D341Med (cell line): ENCODE measurements around the gene STARD10.
"Not testable (repeated sequence)": the region's sequence is repeated elsewhere in the genome, so short reads cannot be mapped to it uniquely, and the experiment has no call there.

Experiments
- DNase-seq: peaks from one replicate; pipeline ENCODE4 v3.0.0; 2012; ENCODE audit warnings: low spot score

STARD10 gene, protein sequence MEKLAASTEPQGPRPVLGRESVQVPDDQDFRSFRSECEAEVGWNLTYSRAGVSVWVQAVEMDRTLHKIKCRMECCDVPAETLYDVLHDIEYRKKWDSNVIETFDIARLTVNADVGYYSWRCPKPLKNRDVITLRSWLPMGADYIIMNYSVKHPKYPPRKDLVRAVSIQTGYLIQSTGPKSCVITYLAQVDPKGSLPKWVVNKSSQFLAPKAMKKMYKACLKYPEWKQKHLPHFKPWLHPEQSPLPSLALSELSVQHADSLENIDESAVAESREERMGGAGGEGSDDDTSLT

DNA sequence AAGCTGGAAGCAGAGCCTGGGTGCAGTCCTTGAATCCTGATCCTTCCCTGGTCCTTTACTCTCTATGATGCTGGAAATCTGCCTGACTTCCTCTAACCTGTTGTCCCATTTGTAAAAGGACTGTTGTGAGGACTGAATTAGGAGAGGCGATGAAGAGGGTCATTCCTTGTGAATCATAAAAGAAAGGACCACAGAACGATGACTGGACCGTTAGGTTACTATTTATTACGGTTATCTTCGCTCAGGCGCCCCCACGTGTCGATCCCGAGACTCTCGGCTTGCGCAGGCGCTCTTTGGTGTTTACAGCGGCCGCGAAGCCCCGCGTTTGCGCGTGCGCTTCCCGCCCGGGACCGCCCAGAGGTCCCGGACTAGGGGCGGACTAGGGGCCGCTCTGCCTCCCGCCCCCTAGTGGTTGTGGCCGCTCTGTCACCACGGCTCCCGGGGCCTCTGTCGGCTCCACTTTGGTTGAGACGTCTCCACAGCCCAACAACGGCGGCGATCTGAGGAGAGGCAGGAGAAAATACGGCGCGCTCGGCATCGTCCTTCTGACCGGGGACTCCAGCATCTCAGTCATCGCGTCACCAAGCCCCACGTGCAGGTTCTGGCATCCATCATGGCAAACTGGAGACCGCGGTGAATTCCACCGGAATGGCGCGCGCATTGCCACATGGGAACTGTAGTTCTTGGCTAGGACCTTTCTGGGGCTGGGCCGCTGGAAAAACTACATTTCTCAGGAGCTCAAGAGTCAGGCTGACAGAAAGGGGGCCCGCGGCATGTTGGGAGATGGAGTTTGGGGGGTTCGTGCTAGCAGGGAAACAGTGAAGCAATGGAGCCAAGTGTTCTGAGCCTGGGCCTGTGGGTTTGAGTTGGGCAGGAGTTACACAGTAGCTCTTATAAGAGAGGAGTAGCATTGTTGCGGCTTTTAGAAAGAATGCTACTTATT lies at the start of gene STARD10:
TSS of gene STARD10 (minus strand) at position 623 of the 943 bp plus-strand sequence. CDS start 12,866 bp downstream, outside the sequence.
- DNase-seq = peak; percentile 99

DNA sequence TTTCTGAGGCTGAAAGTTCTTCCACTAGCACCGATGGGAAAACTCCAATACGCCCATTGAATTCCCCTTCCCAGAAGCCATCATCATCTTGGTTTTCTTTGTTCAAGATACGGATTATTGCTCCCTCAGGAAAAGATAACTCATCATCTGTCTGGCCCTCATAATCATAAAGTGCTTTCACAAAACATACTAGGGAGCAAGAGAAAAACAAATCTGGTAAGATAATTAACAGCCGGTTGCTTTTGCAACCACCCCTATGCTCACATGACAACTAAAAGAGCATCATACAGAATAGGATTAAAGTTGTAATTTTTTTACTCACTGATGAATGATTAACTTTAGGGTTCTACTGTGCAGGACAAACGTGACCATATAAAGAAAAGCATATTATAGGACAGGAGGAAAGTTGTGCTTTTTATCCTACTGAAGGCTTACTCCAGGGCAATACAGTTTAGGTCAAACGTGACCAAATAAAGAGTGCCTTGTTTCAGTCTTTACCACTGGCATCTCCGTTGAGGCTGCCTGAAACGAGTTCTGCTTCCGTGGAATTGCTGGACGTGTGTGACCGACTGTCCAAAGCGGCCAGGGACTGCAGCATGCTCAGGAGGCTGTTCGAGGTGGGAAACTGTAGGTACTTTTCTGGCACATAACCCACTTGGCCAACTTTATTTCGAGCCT lies 48.9 kb upstream of the STARD10 start:
- no peak for DNase-seq

DNA sequence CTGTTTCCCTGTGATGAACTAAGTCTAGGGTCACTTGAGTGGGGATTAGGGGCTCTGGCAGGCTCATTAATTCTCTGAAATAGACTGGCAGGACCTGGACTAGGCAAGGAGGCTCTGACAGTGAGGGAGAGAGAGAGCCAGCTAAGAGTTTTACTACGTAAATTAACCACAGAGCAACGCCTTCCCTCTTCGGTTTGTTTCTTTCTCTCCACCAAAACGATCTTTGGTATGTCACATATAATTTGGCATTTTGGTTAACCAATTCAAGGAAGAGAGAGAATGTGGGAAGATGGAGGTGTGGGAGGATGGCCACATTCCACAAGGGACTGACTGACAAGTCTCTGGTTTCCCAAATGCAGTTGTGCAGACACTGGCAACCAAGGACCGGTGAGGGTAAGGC lies 48.3 kb upstream of the STARD10 start:
- DNase-seq = no peak

DNA sequence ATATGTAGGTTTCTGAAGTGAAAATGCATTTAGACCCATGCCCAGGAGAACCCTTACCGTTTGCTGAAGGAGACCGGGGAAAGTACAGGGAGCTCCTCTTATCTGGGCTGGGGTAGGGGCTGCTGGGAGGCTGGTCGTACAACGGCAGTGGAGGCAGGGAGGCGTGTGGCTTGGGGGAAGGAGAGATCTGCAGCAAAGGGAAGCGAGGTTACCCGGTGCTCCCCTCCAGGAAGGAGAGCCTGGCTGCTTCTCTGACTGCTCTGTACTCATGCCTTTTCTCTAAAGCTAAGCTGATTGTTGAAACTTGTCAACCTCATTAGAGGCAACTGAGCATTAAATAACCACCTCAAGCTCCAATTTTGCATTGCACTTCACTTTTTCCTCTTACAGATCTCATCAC lies 47.5 kb upstream of the STARD10 start:
- no peak for DNase-seq

DNA sequence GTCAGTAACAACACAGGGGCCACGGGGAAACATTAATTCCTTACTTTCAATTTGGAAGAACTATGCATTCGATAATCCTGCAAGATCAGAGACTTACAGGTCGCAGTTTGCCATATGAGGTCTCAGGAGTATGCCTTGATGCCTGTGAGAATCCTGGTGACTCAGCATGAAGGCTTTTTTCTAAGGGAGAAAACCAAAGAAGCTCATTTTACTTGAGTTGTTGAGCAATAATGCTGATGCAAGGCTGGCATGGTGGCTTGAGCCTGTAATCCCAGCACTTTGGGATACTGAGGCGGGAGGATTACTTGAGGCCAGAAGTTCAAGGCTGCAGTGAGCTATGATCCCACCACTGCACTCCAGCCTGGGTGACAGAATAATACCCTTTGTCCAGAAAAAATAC lies 46.9 kb upstream of the STARD10 start:
- no peak for DNase-seq

DNA sequence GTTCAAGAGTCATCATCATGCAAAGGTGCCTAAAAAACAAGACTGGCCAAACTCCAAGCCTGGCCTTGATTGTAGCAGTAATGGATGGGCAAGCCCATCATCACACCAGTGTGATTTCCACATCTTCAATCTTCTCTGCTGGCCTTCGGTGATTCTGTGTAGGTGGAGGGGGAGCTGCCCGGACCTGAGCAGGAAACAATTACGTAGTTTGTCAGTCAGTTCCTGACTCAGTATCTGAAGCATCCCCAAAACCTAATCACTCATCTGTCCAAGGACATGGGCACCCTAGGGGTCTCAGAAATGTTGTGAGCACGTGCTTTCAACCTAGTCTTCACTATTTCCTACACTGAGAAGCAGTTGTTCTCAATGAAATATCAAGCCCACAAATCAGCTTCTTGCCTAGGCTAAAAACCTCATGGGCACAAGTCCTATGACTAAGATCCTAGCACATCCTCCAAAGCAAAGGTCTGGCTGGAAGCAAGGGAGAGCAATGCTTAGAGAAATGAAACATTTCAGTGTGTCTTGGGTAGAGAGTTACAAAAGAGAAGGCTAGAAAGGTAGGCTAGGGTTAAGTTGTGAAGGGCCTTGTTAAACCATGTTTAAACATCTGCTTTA lies 45.0 kb upstream of the STARD10 start:
- DNase-seq = no peak

DNA sequence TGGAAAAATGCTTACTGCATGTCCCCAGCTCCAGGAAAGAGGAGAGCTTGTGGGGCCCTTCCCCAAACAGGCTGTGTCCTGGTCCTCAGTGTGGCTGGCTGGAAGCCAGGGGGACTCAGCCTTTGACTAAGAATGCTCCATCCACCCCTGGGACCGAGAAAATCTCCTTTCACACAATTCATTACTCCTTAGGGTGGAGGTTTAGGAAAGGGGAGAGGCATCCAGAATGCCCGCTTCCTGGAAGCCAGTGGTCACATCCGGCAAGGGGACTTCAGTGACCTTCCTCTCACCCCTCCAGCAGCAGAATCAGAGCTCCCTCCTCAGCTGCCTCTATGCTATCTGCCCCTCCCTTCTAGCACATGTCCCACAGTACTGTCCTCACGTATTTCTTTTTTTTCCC lies 42.3 kb upstream of the STARD10 start:
- DNase-seq = peak; percentile 67

DNA sequence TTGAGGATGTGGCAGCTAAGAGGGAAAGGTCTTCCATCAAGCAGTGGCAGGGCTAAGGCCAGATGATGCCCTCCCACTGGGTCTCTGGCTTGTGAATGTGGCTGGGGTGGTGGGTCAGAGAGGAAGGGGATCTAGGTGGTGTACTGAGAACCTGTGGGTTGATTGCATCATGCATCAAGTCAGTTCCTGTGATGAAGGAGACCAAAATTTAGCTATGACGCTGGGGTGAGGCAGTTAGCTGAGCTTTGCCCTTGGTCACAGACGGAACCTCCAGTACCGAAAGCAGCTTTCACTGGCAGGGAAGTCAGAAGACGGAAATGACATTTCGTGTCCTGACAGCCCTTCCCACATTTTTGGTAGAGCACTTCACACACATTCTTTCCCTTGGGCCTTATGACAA lies 41.1 kb upstream of the STARD10 start:
- DNase-seq = no peak

DNA sequence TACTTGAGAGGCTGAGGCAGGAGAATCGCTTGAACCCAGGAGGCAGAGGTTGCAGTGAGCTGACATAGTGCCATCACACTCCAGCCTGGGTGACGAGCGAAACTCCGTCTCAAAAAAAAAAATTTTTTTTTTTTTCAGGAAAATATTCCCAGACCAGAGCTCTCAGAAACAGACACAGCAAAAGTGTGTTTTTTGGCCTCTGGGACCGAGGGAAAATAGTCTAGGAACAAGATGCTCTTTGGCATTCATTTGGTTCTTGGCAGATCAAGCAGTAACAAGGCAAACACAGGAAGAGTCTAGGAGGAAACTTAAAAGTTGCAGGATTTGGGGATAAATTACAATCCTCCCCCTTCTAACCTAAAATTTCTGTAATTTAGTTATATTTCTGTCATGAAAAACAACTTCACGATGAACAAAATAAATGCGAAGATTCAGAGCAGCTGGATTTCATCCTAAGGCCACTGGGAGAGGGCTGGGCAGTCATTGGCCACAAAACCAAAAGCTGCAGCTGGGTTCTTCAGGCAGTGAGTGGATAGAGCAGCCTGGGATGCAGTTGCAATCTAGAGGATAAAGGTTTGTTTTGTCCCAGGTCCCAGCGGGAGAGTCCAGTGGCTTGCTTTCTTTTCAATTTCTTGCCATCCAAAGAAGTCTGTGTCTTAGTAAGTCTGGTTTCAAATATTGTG lies 40.1 kb upstream of the STARD10 start:
- no peak for DNase-seq

DNA sequence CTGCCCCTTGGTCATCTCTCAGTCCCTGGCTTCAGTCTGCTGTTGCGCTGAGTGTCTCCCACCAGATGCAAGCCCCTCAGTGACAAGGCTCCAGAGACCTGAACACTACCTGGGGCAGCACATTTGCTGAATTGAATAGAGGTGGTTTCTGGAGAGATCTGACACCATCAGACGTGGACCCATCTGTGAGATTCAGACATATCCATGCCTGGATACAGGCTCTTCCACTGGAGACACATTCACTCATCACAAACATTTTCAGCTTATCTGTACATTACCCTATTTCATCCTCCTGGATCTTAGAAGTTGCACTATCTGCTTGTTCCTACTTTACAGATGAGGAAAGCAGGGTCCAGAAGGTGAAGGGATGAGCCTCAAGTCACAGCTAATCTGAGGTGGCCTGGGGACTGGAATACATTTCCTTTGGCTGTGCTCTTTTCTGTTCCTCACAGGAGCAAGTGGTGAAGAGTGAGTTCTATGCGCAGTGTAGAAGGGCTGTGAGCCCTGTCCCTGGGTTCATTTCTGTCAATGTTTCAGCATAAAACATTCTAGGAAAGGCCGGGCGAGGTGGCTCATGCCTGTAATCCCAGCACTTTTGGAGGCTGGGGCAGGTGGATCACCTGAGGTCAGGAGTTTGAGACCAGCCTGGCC lies 39.4 kb upstream of the STARD10 start:
- no peak for DNase-seq

DNA sequence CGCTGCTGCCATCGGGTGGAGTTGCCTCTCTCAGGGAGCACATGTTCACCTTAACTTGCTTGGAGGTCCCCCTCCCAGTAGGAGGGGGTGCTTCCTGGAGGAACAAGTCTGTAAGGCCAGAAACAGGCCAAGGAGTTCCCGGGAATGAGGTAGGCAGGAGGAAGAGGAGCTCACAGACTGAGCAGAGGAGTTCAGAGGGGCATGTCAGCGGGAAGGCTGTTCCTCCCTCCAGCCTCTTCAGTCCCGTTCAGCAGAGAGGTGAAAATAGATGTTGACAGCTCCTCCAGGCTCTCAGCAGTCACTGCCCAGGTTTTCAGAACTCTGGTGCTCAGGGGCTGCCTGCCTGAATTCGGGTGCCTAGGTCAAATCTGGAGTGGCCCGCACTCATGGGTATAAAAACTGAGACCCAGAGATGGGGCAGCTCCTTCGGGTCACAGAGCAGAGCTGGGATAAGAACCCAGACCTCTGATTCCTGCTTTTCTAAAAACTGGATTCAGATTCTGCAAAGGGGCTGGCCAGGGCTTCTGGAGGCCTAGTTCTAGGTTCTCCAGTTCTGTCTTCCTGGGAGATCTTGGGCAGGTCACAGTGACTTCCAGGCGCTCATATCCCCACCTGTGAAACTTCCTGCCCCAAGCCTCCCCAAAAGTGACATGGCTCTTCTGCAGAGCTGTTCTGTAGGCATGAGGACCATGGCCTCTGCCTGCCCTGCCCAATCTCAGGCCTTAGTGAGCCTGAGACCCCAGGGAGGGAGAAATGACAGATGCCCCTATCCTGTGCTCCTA lies 38.6 kb upstream of the STARD10 start:
- DNase-seq = no peak

DNA sequence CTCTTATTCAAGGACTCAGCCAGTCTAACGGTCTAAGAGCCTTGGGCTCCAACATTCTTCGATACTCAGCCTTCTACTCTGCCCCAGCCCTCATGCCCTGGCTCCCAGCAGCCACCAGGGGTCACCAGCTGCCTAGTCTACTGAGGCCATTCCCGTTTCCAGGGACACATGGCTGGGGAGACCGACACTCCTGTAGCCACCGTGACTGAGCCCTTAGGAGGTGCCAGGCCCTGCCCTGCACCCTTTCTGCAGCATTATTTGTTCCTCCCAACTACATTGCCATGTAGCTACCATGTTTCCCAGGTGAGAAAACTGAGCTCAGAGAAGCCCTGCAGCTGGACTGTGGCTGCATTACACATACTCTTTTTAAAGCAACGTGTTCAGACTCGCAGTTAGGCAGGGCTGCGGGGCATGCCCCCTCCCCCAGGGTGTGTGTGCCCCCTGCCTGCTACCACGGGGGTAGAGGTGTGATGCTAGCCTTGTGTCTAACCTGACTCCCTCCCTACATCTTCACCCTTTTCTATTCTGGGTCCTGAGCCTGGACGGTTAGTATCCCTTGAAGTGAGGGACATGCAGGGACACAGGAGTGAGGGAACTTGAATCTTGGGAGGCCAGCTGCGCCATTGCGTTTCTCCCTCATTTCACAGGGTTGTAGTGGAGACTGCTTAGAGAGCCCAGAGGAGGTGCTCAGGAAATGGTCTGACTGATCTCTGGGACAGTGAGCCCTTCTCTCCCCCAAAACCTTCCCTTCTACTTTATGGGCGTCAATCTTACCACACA lies 37.9 kb upstream of the STARD10 start:
- peak; percentile 85 for DNase-seq

DNA sequence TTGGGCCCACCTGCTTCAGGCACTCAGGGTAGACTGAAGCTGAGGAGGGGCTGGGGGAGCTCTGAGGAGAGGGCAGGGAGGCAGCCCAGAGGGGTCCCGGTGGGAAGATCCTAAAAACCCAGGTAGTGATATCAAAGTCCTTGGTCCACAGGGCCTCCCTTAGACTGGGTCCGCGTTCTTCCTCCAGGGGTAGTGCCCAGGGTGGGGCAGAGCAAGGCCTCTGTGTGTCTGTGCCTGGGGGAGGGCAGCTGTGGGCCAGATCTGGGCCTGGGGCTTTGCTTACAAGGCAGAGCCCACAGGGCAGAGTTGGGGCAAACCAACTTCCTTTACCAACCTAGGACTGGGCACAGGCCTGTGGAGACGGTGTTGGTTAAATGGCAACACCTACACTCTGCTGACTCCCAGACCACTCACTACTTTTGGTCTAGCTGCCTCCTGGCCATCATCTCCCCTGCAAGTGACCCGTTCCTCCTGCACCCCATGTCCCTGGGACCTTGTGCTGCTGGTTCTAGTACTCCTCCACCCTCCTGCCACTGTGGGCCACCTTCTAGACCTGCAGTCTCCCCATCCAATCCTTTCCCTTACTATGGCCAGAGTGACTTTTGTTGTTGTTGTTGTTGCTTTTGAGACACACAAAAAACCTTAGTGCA lies 36.2 kb upstream of the STARD10 start:
- DNase-seq = no peak

DNA sequence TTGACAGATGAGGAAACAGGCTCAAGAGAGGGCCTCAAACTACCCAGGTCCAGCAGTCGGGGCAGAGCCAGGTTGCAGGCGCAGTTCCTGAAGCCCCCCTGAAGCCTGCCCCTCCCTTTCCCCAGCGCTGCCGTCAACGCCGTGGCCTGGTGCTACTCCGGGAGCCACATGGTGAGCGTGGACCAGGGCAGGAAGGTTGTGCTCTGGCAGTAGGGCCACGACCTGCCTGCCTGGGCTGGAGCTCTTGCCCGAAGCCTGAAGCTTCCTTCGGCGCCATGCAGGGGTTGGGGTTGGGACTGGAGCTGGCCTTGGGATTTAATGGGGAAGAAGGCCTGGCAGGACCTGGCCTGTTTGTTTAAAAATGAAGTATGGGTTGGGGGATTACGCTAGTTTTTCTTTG lies 35.3 kb upstream of the STARD10 start:
- no peak for DNase-seq

DNA sequence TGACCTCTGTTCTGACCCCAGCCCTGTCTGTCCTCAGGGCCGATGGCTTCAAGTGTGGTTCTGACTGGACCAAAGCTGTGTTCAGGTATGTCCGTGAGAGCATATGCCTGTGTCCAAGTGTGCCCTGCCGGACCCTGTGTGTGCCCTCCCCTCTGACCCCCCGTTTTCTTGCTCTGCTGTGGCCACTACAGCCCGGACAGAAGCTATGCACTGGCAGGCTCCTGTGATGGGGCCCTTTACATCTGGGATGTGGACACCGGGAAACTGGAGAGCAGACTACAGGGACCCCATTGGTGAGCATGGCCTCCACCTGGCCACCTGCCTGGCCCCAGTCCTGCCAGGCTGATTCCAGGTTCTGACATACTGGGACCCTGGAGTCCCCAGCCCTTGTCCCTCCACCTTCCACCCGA lies 34.9 kb upstream of the STARD10 start:
- DNase-seq = no peak

DNA sequence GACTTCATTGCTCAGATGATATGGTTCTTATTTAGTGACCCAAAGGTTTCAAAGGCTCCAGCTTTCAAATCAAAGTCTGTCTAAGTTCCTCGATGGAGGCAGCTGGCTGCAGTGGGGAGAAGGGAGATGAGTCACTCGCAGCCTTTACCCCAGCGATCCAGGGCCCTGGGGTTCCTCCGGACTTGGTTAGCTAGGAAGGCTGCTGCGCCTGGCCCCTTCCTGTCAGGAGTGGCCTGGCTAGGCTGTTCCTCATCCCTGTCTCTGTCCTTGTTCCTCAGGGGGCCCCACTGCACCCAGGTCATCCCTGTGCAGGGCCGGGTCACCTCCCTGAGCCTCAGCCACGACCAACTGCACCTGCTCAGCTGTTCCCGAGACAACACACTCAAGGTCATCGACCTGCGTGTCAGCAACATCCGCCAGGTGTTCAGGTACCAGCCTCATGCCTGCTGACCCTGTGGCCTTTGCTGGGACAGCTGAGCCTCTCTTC lies 34.3 kb upstream of the STARD10 start:
- DNase-seq = no peak

DNA sequence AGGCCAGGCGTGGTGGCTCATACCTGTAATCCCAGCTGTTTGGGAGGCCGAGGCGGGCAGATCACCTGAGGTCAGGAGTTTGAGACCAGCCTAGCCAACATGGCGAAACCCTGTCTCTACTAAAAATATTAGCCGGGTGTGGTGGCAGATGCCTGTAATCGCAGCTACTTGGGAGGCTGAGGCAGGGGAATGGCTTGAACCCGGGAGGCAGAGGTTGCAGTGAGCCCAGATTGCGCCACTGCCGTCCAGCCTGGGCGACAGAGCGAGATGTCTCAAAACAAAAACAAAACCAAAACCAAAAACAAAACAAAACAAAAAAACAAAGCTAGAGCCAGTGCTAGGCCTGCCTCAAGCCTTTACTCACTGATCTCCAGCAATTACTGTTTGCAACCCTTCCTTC lies 33.8 kb upstream of the STARD10 start:
- not testable (repeated sequence) for DNase-seq

DNA sequence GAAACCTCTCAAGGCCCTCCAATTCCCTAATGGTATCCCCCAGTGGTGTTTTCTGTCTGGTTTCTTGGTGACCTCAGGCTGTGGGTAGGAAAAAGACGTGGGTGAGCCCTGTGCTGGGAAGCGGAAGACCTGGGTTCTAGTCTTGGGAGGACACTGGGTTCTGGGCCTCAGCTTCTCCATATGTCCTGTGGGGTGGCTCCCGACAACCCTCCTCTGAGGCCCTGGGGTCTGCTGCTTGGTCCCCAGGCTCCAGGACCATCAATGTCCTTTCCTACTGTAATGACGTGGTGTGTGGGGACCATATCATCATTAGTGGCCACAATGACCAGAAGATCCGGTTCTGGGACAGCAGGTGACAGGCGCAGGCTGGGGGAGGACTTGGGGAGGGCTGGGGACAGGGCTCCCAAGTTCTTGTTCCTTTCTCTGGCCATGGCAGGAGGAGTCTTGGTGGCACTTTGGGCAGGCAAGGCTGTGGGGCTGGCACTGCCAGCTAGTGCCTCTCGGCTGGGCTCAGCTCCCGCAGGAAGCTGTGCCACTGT lies 33.2 kb upstream of the STARD10 start:
- DNase-seq = no peak
